ENCODE measurements around the gene RTN4R.

RTN4R gene

GRCh38 chr22:20236052-20236717 lies 31.9 kb downstream of the RTN4R start:
- TF ChIP-seq CTCF (IDR thresholded peaks at IDR 0.05; ENCODE audit: unreplicated experiment in 3 of 3) = no peak
- Mint-ChIP-seq H3K36me3 (ENCODE audit: low read depth) (no peaks in the 10 kb centered on the region), H3K27ac (peak overlapping the region in 2 of 3 experiments; percentile 85 to 87), H3K4me3 (peak overlapping the region in 1 of 3 experiments; percentile 35), H3K27me3 (ENCODE audit: low read depth) (peaks cover 15% of the 10 kb centered on the region), H3K4me1 (peaks cover 41% of the 10 kb centered on the region), H3K9me3 (no peaks in the 10 kb centered on the region)

DNA sequence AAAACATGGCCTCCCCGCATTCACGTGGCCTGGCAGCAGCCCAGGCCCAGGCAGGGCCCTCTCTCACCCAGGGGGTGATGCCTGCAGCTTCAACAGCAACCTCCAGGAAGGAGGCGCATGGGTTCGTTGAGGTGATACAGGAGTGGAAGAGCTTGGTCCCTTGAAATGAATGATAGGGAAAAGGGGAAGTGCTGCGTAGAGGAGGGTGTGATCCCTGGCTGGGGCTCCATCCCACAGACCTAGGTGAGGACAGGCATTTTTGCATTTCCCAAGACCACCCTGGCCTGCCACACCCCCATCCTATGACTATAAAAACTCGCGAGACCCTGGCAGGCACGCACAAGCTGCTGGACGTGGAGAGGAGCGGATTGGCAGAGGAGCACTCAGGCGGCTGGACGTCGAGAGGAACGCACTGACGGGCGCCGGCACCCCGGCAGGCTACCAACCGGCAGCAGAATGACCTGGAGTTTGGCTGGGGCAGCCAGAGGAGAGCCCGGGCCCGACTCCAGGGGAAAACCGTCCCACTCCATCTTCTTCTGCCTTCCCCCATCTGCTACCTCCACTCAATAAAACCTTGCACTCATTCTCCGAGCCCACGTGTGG lies 32.6 kb downstream of the RTN4R start:
- Mint-ChIP-seq H3K27ac (peak overlapping the region; percentile 74 to 93 (median 87)), H3K27me3 (ENCODE audit: low read depth) (peaks cover 15% of the 10 kb centered on the region), H3K4me3 (peak overlapping the region in 1 of 3 experiments; percentile 45), H3K36me3 (ENCODE audit: low read depth) (no peaks in the 10 kb centered on the region), H3K4me1 (peaks cover 36% of the 10 kb centered on the region), H3K9me3 (no peaks in the 10 kb centered on the region)
- no peak for TF ChIP-seq CTCF (IDR thresholded peaks at IDR 0.05; ENCODE audit: unreplicated experiment in 3 of 3)

GRCh38 chr22:20234760-20235388 lies 33.2 kb downstream of the RTN4R start:
- H3K4me1 Mint-ChIP-seq = peaks cover 35% of the 10 kb centered on the region
- peak overlapping the region; percentile 74 to 93 (median 87) for H3K27ac Mint-ChIP-seq
- H3K9me3 Mint-ChIP-seq = no peaks in the 10 kb centered on the region
- TF ChIP-seq CTCF (IDR thresholded peaks at IDR 0.05; ENCODE audit: unreplicated experiment in 3 of 3) = no peak
- no peaks in the 10 kb centered on the region for H3K36me3 Mint-ChIP-seq (ENCODE audit: low read depth)
- H3K27me3 Mint-ChIP-seq (ENCODE audit: low read depth) = peaks cover 15% of the 10 kb centered on the region
- peak overlapping the region in 1 of 3 experiments; percentile 45 for H3K4me3 Mint-ChIP-seq

DNA sequence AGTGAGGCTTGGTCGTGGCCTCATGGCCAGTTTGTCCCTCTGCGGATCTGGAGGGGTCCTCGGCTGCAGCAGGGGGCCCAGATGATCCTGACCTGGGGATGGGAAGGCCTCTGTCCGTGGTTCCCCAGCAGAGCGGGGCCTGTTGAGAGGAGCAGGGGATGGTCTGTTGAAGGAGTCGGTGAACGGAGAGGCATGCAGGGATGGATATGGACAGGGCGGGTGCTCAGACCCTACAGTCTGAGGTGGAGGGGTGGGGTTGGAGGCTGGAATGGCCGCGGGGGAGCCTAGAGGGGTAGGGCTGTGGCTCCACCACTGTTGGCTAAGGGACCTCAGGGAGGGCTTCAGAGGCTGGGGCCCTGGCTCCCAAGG lies 33.8 kb downstream of the RTN4R start:
- Mint-ChIP-seq H3K9me3 (no peaks in the 10 kb centered on the region), H3K4me1 (peaks cover 34% of the 10 kb centered on the region), H3K27ac (peak overlapping the region in 1 of 3 experiments; percentile 87), H3K4me3 (no peak overlapping the region), H3K27me3 (ENCODE audit: low read depth) (peaks cover 15% of the 10 kb centered on the region), H3K36me3 (ENCODE audit: low read depth) (no peaks in the 10 kb centered on the region)
- no peak for TF ChIP-seq CTCF (IDR thresholded peaks at IDR 0.05; ENCODE audit: unreplicated experiment in 3 of 3)

GRCh38 chr22:20233351-20234313 lies 34.5 kb downstream of the RTN4R start:
- Mint-ChIP-seq H3K36me3 (ENCODE audit: low read depth) (no peaks in the 10 kb centered on the region), H3K4me3 (no peak overlapping the region), H3K9me3 (no peaks in the 10 kb centered on the region), H3K27me3 (ENCODE audit: low read depth) (peaks cover 15% of the 10 kb centered on the region), H3K27ac (no peak overlapping the region), H3K4me1 (peaks cover 34% of the 10 kb centered on the region)
- no peak for TF ChIP-seq CTCF (IDR thresholded peaks at IDR 0.05; ENCODE audit: unreplicated experiment in 3 of 3)
